Kasumi-1 (cell line): Measurements from ENCODE around the gene TRAM1L1.

Experiments used
- DNase-seq, 2 experiments: peaks; one replicate each; lab custom pipeline; 2025; lab: John Stamatoyannopoulos, UW

The TRAM1L1 gene

GRCh38 chr4:117084866-117085701 lies at the start of gene TRAM1L1:
TSS of gene TRAM1L1 (minus strand) at chr4:117085576. CDS start at chr4:117085393, 183 bp downstream.
- peak; percentile 22 to 40 for DNase-seq

- peak; percentile 73 for DNase-seq
Measured at GRCh38 chr4:117134386-117134785, 49.0 kb upstream of the TRAM1L1 start.

- no peak for DNase-seq
Measured at GRCh38 chr4:117096886-117097285, 11.5 kb upstream of the TRAM1L1 start.

GRCh38 chr4:117096462-117096861 lies 11.1 kb upstream of the TRAM1L1 start:
- DNase-seq = no peak

GRCh38 chr4:117093571-117093970 lies 8.2 kb upstream of the TRAM1L1 start:
- DNase-seq = no peak

GRCh38 chr4:117077760-117078159 lies 7.6 kb downstream of the TRAM1L1 start:
- DNase-seq = no peak

- DNase-seq = no peak
Measured at GRCh38 chr4:117068120-117068519, 17.3 kb downstream of the TRAM1L1 start.

- no peak for DNase-seq
Measured at GRCh38 chr4:117063961-117064696, 21.2 kb downstream of the TRAM1L1 start.

- no peak for DNase-seq
Measured at GRCh38 chr4:117042962-117043361, 42.4 kb downstream of the TRAM1L1 start.
